B cell (primary cell): ENCODE results near the gene PGBD5.

Experiments used
- CTCF ChIP-seq: fragments of 200-600 bp; IDR thresholded peaks from one replicate; pipeline ENCODE4 v1.8.0; 2022; ENCODE audit warnings: antibody characterized with exemption, mild to moderate bottlenecking
- EZH2 ChIP-seq: IDR thresholded peaks from 2 replicates; pipeline ENCODE4 v1.6.1; 2012; ENCODE audit warnings: borderline replicate concordance, low read depth, mild to moderate bottlenecking, moderate library complexity, low read length; ENCODE audit not compliant: insufficient read depth, poor library complexity, severe bottlenecking

GRCh38 chr1:230426246-230427093, at the start of gene PGBD5:
- no peak for TF ChIP-seq CTCF
- TF ChIP-seq EZH2, result no peak
